ENCODE results near the gene HOXD3.

HOXD3 gene

GRCh38 chr2:176149939-176150583, 7.0 kb upstream of the HOXD3 start:
- no peak overlapping the region for H3K4me3 ChIP-seq (ENCODE audit: low read depth, low read length)
- DNase-seq (ENCODE audit: low read depth), result no peak
- in situ Hi-C loops (cut with HindIII; ENCODE audit: low sequenced_read_pairs), result no loop called here

GRCh38 chr2:176150584-176151441, 6.3 kb upstream of the HOXD3 start:
- no peak for TF ChIP-seq CTCF (IDR thresholded peaks at IDR 0.05; ENCODE audit: low read depth, low read length, missing control alignments)
- DNase-seq (ENCODE audit: low read depth), result no peak
- in situ Hi-C loops (cut with HindIII; ENCODE audit: low sequenced_read_pairs), result no loop called here
- H3K4me3 ChIP-seq (ENCODE audit: low read depth, low read length), result no peak overlapping the region

More at GRCh38 chr2:176149939-176150583, 7.0 kb upstream of the HOXD3 start:
- no peak for TF ChIP-seq CTCF (IDR thresholded peaks at IDR 0.05; ENCODE audit: low read depth, low read length, missing control alignments)

- peak within 1 kb of the TSS; percentile 41 for H3K4me3 ChIP-seq (ENCODE audit: low read depth, low read length)
- no peak for TF ChIP-seq CTCF (IDR thresholded peaks at IDR 0.05; ENCODE audit: low read depth, low read length, missing control alignments)
- in situ Hi-C loops (cut with HindIII; ENCODE audit: low sequenced_read_pairs), result no loop called here
Measured at GRCh38 chr2:176151442-176152287, 5.4 kb upstream of the HOXD3 start, which contains the start of gene HOXD4. TSS of gene HOXD4 (plus strand) at chr2:176151550. CDS start at chr2:176151634, 84 bp downstream.

GRCh38 chr2:176152350-176153181, 4.5 kb upstream of the HOXD3 start:
- H3K4me3 ChIP-seq (ENCODE audit: low read depth, low read length), result peak overlapping the region; percentile 41
- DNase-seq (ENCODE audit: low read depth), result no peak
- TF ChIP-seq CTCF (IDR thresholded peaks at IDR 0.05; ENCODE audit: low read depth, low read length, missing control alignments), result no peak
- in situ Hi-C loops (cut with HindIII; ENCODE audit: low sequenced_read_pairs), result no loop called here

More at GRCh38 chr2:176151442-176152287, 5.4 kb upstream of the HOXD3 start, which contains the start of gene HOXD4:
- no peak for DNase-seq (ENCODE audit: low read depth)

- no peak for TF ChIP-seq CTCF (IDR thresholded peaks at IDR 0.05; ENCODE audit: low read depth, low read length, missing control alignments)
- in situ Hi-C loops (cut with HindIII; ENCODE audit: low sequenced_read_pairs), result no loop called here
- no peak for DNase-seq (ENCODE audit: low read depth)
- peak overlapping the region; percentile 14 for H3K4me3 ChIP-seq (ENCODE audit: low read depth, low read length)
Measured at GRCh38 chr2:176154576-176155252, 2.4 kb upstream of the HOXD3 start.

All from astrocyte of the cerebellum (primary cell).